ENCODE results near the gene LRMDA. TPM values are rescaled to one million over a fixed set of nuclear protein-coding genes. Genes with fewer than 3 reads are reported as not detected.

Gene LRMDA
- total and polyA plus RNA-seq, 2 of the 8 experiments (the other 6 are each of a cell fraction or from before 2014, with no cell fraction given): 0.86 to 2.8 TPM

DNA sequence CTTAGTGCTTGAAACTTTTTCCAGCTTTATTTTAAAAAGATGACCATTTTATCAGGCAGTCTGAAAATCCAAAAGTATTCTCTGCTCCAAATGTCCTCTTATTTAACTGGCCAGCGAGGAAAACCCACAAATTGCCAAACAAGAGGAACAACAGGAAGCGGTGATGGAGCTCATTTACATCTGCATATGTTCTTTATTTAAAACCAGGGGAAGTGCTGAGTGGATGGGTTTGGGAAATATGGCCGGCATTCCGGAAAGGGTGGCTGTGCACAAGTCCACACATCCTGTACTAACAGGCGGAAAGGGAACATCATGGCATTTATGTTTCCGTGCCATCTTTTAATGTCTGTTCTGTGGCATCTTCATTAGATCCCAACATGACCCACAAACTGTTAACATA, 974.5 kb downstream of the LRMDA start:
- CTCF ChIA-PET (ENCODE audit: partially characterized antibody): no interaction called here

More for the DNA sequence above, 974.5 kb downstream of the LRMDA start:
- Histone ChIP-seq H3K79me1 (ENCODE audit: low read depth, low read length) (no peaks in the 10 kb centered on the region), H4K8ac (ENCODE audit: extremely low read depth, insufficient read depth, low read length) (no peak overlapping the region), H3K4me3 (ENCODE audit: extremely low read depth in 1 of 4, insufficient read depth in 2 of 4, low read depth in 3 of 4, low read length in 4 of 4) (no peak overlapping the region), H3K23me2 (ENCODE audit: low read depth, low read length) (no peaks in the 10 kb centered on the region), H4K91ac (replicated peaks; ENCODE audit: insufficient read length, low read length) (no peak overlapping the region), H2BK20ac (ENCODE audit: low read length) (no peak overlapping the region), H3K56ac (replicated peaks; ENCODE audit: insufficient read length, low read depth, low read length) (no peak overlapping the region), H3K9ac (replicated peaks in 1 of 4; ENCODE audit: extremely low read depth in 1 of 4, low read depth in 3 of 4, low read length in 3 of 4) (no peak overlapping the region), H2BK120ac (replicated peaks; ENCODE audit: low read depth, low read length) (no peak overlapping the region), H3K79me2 (ENCODE audit: control insufficient read depth in 1 of 2, insufficient read depth in 2 of 2, low read length in 2 of 2) (no peaks in the 10 kb centered on the region), H3K9me3 (ENCODE audit: insufficient read depth in 2 of 2, low read depth in 1 of 2, low read length in 1 of 2) (no peaks in the 10 kb centered on the region), H2AFZ (ENCODE audit: low read length) (no peak overlapping the region), H2BK15ac (ENCODE audit: low read length) (no peak overlapping the region), H3K23ac (ENCODE audit: insufficient read length) (no peak overlapping the region), H3K27me3 (replicated peaks in 1 of 4; ENCODE audit: control insufficient read depth in 3 of 4, extremely low read depth in 1 of 4, insufficient read depth in 3 of 4, low read length in 3 of 4) (no peaks in the 10 kb centered on the region), H3K36me3 (ENCODE audit: control insufficient read depth in 2 of 4, insufficient read depth in 4 of 4, low read length in 3 of 4) (no peaks in the 10 kb centered on the region), H3K4me1 (replicated peaks in 1 of 4; ENCODE audit: control insufficient read depth in 3 of 4, insufficient read depth in 4 of 4, low read length in 3 of 4) (no peaks in the 10 kb centered on the region), H4K5ac (ENCODE audit: insufficient read length, low read depth, low read length) (no peak overlapping the region), H4K20me1 (replicated peaks in 1 of 2; ENCODE audit: control insufficient read depth in 1 of 2, insufficient read depth in 2 of 2, low read length in 2 of 2) (no peaks in the 10 kb centered on the region), H3K4me2 (ENCODE audit: insufficient read depth in 1 of 2, low read depth in 2 of 2, low read length in 2 of 2) (no peak overlapping the region), H3K4ac (replicated peaks; ENCODE audit: insufficient read length, low read depth, low read length) (no peak overlapping the region), H3K18ac (ENCODE audit: extremely low read depth, low read length) (no peak overlapping the region), H2AK5ac (ENCODE audit: low read depth, low read length) (no peak overlapping the region), H3K27ac (ENCODE audit: low read depth, low read length) (no peak overlapping the region), H2BK12ac (ENCODE audit: low read depth, low read length) (no peak overlapping the region), H2BK5ac (ENCODE audit: low read depth, low read length) (no peak overlapping the region), H3K14ac (ENCODE audit: insufficient read length) (no peak overlapping the region)
- WGBS, 2 experiments (ENCODE audit: extremely low coverage in 1 of 2, insufficient coverage in 1 of 2, insufficient read length in 1 of 2, insufficient replicate concordance in 2 of 2, low coverage in 1 of 2, low lambda C conversion rate in 2 of 2, missing lambda C conversion rate in 1 of 2): 93% methylated on average over 6 of the region's 6 CpGs; no CpG with 5 or more reads in 1 of the 2 experiments
- POLR2A ChIA-PET (ENCODE audit: partially characterized antibody): no interaction called here
- DNase-seq (ENCODE audit: low read depth in 1 of 2, low spot score in 2 of 2): no peak
- FAIRE-seq: no peak
- TF ChIP-seq, protein P1, sequence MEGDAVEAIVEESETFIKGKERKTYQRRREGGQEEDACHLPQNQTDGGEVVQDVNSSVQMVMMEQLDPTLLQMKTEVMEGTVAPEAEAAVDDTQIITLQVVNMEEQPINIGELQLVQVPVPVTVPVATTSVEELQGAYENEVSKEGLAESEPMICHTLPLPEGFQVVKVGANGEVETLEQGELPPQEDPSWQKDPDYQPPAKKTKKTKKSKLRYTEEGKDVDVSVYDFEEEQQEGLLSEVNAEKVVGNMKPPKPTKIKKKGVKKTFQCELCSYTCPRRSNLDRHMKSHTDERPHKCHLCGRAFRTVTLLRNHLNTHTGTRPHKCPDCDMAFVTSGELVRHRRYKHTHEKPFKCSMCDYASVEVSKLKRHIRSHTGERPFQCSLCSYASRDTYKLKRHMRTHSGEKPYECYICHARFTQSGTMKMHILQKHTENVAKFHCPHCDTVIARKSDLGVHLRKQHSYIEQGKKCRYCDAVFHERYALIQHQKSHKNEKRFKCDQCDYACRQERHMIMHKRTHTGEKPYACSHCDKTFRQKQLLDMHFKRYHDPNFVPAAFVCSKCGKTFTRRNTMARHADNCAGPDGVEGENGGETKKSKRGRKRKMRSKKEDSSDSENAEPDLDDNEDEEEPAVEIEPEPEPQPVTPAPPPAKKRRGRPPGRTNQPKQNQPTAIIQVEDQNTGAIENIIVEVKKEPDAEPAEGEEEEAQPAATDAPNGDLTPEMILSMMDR (IDR thresholded peaks at IDR 0.05; ENCODE audit: control extremely low read depth in 1 of 3, insufficient read depth in 1 of 3, low read depth in 1 of 3, low read length in 3 of 3): no peak
- TF ChIP-seq ZNF274 (IDR thresholded peaks at IDR 0.05; ENCODE audit: borderline replicate concordance, extremely low read depth, low read length): no peak
- TF ChIP-seq SAP30 (IDR thresholded peaks at IDR 0.05; ENCODE audit: insufficient read depth, insufficient replicate concordance, low read length): no peak
- no peak for TF ChIP-seq PHF8 (conservative IDR thresholded peaks at IDR 0.05; ENCODE audit: low read depth, low read length)
- TF ChIP-seq BCL11A (IDR thresholded peaks at IDR 0.05; ENCODE audit: low read depth in 2 of 2, low read length in 2 of 2): no peak
- no peak for TF ChIP-seq ASH2L (IDR thresholded peaks at IDR 0.05; ENCODE audit: low read length)
- no peak for TF ChIP-seq SIRT6 (IDR thresholded peaks at IDR 0.05; ENCODE audit: low read length)
- TF ChIP-seq SP4 (IDR thresholded peaks at IDR 0.05; ENCODE audit: low read length): no peak
- no peak for TF ChIP-seq NRF1 (IDR thresholded peaks at IDR 0.05; ENCODE audit: low read depth, low read length)
